Measurements from ENCODE around the gene SRRM2. TPM values are rescaled to one million over a fixed set of nuclear protein-coding genes. Genes with fewer than 3 reads are reported as not detected.

The SRRM2 gene
- total and polyA plus RNA-seq, 9 of the 15 experiments (the other 6 are each of a cell fraction or from before 2014, with no cell fraction given) = 26.7 to 563 (median 81.1) TPM

- TF ChIP-seq ID3 (CRISPR knock-in tag; IDR thresholded peaks at IDR 0.05) = no peak
- no peak for TF ChIP-seq ID3 (tag; IDR thresholded peaks at IDR 0.05)
- TF ChIP-seq THAP7 (CRISPR knock-in tag; IDR thresholded peaks at IDR 0.05) = no peak
- TF ChIP-seq FOSL1 (tag; conservative IDR thresholded peaks at IDR 0.05) = no peak
- TF ChIP-seq SMAD1 (IDR thresholded peaks at IDR 0.05; ENCODE audit: low read depth, low read length, partially characterized antibody) = no peak
- TF ChIP-seq TAF15 (IDR thresholded peaks at IDR 0.05; ENCODE audit: low read depth, low read length) = no peak
- TF ChIP-seq PHTF2 (CRISPR knock-in tag; IDR thresholded peaks at IDR 0.05) = no peak
- no peak for TF ChIP-seq KLF10 (CRISPR knock-in tag; IDR thresholded peaks at IDR 0.05)
- peak; percentile 17 for TF ChIP-seq NEUROD1 (IDR thresholded peaks at IDR 0.05; ENCODE audit: borderline replicate concordance, low read depth, low read length, partially characterized antibody)
- no peak for TF ChIP-seq NFE2L1 (tag; IDR thresholded peaks at IDR 0.05; ENCODE audit: borderline replicate concordance, low read depth)
- no peak for TF ChIP-seq ZNF3 (CRISPR knock-in tag; IDR thresholded peaks at IDR 0.05)
- TF ChIP-seq FOXP1 (CRISPR knock-in tag; IDR thresholded peaks at IDR 0.05) = no peak
- TF ChIP-seq KLF6 (CRISPR knock-in tag; IDR thresholded peaks at IDR 0.05; ENCODE audit: borderline replicate concordance) = no peak
- TF ChIP-seq MGA (IDR thresholded peaks at IDR 0.05) = no peak
- TF ChIP-seq PHF8 (IDR thresholded peaks at IDR 0.05; ENCODE audit: borderline replicate concordance, low read length) = peak; percentile 53; the same call in 1 of the 2 replicates
These were observed 64.4 kb downstream of the SRRM2 start, which contains the start of gene PRSS21 (continued) for GRCh38 chr16:2816751-2817339.
